ENCODE results near the gene DNPH1.

DNPH1 gene

DNA sequence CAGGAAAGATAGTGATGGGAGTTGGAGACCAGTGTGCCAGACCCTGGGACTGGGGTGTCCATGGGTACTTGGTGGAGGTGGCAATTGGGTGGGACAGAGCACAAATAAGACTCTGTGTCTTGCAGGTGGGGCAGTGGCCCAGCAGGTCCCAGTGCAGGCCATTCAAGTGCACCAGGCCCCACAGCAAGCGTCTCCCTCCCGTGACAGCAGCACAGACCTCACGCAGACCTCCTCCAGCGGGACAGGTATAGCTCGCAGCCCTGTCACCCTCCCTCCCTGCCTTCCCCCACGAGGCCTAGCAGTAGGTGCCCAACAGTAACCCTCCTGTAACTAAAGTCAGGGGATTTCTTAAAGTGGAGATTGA, 52.9 kb downstream of the DNPH1 start:
- POLR2A ChIA-PET: interaction anchor here (0.6 kb wide), 1 partner anchor 75 kb away, joined by 3 read pairs; no protein-coding TSS in a partner anchor
- H3K36me3 ChIP-seq (ENCODE audit: control insufficient read depth in 2 of 2, insufficient read depth in 1 of 2, low read length in 2 of 2): peaks cover 25 to 60% of the 10 kb centered on the region in 2 experiments
- CTCF ChIA-PET: interaction anchor here (1.3 kb wide), 1 partner anchor 53 kb away, joined by 3 read pairs; the partner anchor contains the start of gene DNPH1
- H3K4me1 ChIP-seq (ENCODE audit: control insufficient read depth, insufficient read depth, low read length): peaks cover 15% of the 10 kb centered on the region
- H3K9me3 ChIP-seq (ENCODE audit: control insufficient read depth, insufficient read depth, low read depth, low read length): no peaks in the 10 kb centered on the region
- no peak overlapping the region for H3K27ac ChIP-seq (ENCODE audit: extremely low read depth, low read depth, low read length)
- no peak overlapping the region for H3K4me3 ChIP-seq (ENCODE audit: low read depth, low read length)
- TF ChIP-seq ZNF518A (tag by site-specific recombination; conservative IDR thresholded peaks at IDR 0.05; ENCODE audit: low read depth): no peak
- no peak for TF ChIP-seq ZNF571 (tag by site-specific recombination; IDR thresholded peaks at IDR 0.05)
- no peak for TF ChIP-seq ZNF624 (tag by site-specific recombination; IDR thresholded peaks at IDR 0.05)
- no peak for TF ChIP-seq ZNF23 (tag by site-specific recombination; IDR thresholded peaks at IDR 0.05; ENCODE audit: borderline replicate concordance)
- no peak for TF ChIP-seq SP2 (tag by site-specific recombination; IDR thresholded peaks at IDR 0.05)

- ChIA-PET POLR2A (no interaction called here), CTCF (interaction anchor here (0.6 to 1.4 kb wide), 4 partner anchors 14 to 142 kb away, joined by 3 read pairs; partner anchors contain the start of gene DNPH1)
- Histone ChIP-seq H3K27ac (ENCODE audit: extremely low read depth, low read depth, low read length) (no peak overlapping the region), H3K9me3 (ENCODE audit: control insufficient read depth, insufficient read depth, low read depth, low read length) (no peaks in the 10 kb centered on the region), H3K36me3 (ENCODE audit: control insufficient read depth in 2 of 2, insufficient read depth in 1 of 2, low read length in 2 of 2) (peaks cover 25 to 56% of the 10 kb centered on the region in 2 experiments), H3K4me3 (ENCODE audit: low read depth, low read length) (no peak overlapping the region), H3K4me1 (ENCODE audit: control insufficient read depth, insufficient read depth, low read length) (peaks cover 15% of the 10 kb centered on the region)
- no peak for TF ChIP-seq ZNF26 (tag by site-specific recombination; IDR thresholded peaks at IDR 0.05)
- TF ChIP-seq, protein P1, sequence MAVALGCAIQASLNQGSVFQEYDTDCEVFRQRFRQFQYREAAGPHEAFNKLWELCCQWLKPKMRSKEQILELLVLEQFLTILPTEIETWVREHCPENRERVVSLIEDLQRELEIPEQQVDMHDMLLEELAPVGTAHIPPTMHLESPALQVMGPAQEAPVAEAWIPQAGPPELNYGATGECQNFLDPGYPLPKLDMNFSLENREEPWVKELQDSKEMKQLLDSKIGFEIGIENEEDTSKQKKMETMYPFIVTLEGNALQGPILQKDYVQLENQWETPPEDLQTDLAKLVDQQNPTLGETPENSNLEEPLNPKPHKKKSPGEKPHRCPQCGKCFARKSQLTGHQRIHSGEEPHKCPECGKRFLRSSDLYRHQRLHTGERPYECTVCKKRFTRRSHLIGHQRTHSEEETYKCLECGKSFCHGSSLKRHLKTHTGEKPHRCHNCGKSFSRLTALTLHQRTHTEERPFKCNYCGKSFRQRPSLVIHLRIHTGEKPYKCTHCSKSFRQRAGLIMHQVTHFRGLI (tag by site-specific recombination; IDR thresholded peaks at IDR 0.05): no peak
These were observed 53.4 kb downstream of the DNPH1 start for GRCh38 chr6:43175676-43176422.

Measured in HEK293 (cell line).